GM21737 (cell line): ENCODE data around the gene CHST14.
"Not testable (repeated sequence)": the region's sequence is repeated elsewhere in the genome, so short reads cannot be mapped to it uniquely, and the experiment has no call there.

Experiments used
- ATAC-seq: cut with Tn5 transposase; IDR thresholded peaks from one replicate; pipeline ENCODE4 v1.9.1; 2021; ENCODE audit warnings: mild to moderate bottlenecking, moderate library complexity; ENCODE audit not compliant: unreplicated experiment

The CHST14 gene

GRCh38 chr15:40440743-40441564 is 29.8 kb upstream of the CHST14 start, which contains the start of gene BAHD1:
BAHD1 (plus strand) TSS chr15:40440953; CDS start chr15:40458465, 17,512 bp downstream.
- peak; percentile 80 for ATAC-seq

GRCh38 chr15:40441565-40442531 is 28.9 kb upstream of the CHST14 start:
- peak; percentile 9 for ATAC-seq

- no peak for ATAC-seq
Observed at GRCh38 chr15:40443255-40443654, 27.5 kb upstream of the CHST14 start.

GRCh38 chr15:40443846-40444245 is 26.9 kb upstream of the CHST14 start:
- ATAC-seq, result no peak

GRCh38 chr15:40444736-40445135 is 26.0 kb upstream of the CHST14 start:
- no peak for ATAC-seq

GRCh38 chr15:40445421-40445922 is 25.3 kb upstream of the CHST14 start:
- ATAC-seq, result no peak

- no peak for ATAC-seq
Observed at GRCh38 chr15:40446144-40446543, 24.6 kb upstream of the CHST14 start.

GRCh38 chr15:40448354-40448753 is 22.4 kb upstream of the CHST14 start:
- no peak for ATAC-seq

- no peak for ATAC-seq
Observed at GRCh38 chr15:40449275-40449674, 21.5 kb upstream of the CHST14 start.

- no peak for ATAC-seq
Observed at GRCh38 chr15:40450047-40450446, 20.7 kb upstream of the CHST14 start.

GRCh38 chr15:40451527-40452158 is 19.1 kb upstream of the CHST14 start:
- no peak for ATAC-seq

- ATAC-seq, result no peak
Observed at GRCh38 chr15:40452296-40453090, 18.3 kb upstream of the CHST14 start.

GRCh38 chr15:40453941-40454340 is 16.8 kb upstream of the CHST14 start:
- not testable (repeated sequence) for ATAC-seq

GRCh38 chr15:40454904-40455391 is 15.8 kb upstream of the CHST14 start:
- no peak for ATAC-seq

GRCh38 chr15:40456299-40456712 is 14.5 kb upstream of the CHST14 start:
- ATAC-seq, result no peak

GRCh38 chr15:40456738-40457137 is 14.0 kb upstream of the CHST14 start:
- ATAC-seq, result no peak

GRCh38 chr15:40458495-40459371 is 12.1 kb upstream of the CHST14 start:
- no peak for ATAC-seq

- no peak for ATAC-seq
Observed at GRCh38 chr15:40459391-40460015, 11.3 kb upstream of the CHST14 start.
